HG03469 (cell line): Measurements from ENCODE around the gene CFAP20DC.
A peak's percentile ranks its signal among the peaks of the same experiment; 100 is the strongest.
"Not testable (repeated sequence)": the region's sequence is repeated elsewhere in the genome, so short reads cannot be mapped to it uniquely, and the experiment has no call there.

ENCODE experiments used
- ATAC-seq: cut with Tn5 transposase; IDR thresholded peaks from one replicate; pipeline ENCODE4 v1.9.1; 2021; ENCODE audit warnings: mild to moderate bottlenecking, moderate library complexity, moderate number of reproducible peaks; ENCODE audit not compliant: unreplicated experiment

CFAP20DC gene

GRCh38 chr3:58706395-58707167 lies 343.2 kb downstream of the CFAP20DC start:
- ATAC-seq: no peak

DNA sequence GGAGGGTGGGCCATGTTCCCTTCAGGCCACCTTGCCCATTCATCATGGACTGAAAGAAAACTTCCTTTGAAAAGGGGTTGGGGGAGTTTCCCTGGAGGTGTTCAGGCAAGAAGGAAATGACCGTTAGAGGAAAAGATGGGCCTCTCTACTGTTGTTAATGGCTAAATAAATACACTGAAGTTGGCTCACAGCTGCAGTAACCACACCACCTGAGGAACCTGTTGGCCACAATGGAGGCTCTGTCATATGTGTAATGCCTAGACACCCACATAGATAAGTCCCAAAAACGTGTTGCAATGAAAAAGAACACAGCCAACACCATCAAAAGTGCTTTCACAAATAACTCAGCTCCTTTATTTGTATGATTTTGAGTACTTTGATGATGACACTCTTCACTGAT lies 345.1 kb downstream of the CFAP20DC start:
- ATAC-seq: no peak

DNA sequence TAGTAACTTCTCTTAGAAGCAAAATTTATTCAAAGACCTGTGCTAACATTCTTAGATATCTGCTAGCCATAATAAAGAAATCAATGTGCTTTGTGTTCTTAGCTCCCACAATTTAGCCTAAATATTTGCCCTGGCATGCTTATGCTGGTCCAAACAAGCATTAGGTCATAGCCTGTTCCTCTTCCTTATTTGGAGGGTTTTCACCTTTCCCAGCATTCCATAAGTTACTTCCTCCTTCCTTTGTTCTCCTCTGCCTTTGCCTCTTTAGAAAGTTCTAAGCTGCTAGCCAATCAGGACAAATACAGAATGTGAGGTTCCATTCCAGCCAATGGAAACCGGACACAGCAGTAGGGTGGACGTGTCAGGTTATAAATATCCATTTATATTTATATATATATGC lies 345.5 kb downstream of the CFAP20DC start:
- ATAC-seq: not testable (repeated sequence)

DNA sequence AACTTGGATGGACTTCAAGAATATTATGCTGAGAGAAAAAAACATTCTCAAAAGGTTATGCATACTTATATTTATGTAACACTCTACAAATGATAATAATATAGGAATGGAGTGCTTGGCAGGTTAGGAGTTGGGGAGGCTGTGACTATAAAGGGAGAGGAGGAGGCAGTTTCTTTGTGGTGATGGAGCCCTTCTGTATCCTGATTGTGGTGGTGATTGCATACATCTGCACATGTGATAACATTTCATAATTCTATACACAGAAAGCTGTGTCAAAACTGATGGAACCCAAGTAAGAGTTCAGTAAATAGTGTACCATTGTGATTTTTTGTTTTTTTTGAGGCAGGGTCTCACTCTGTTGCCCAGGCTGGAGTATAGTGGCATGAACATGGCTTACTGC lies 351.6 kb downstream of the CFAP20DC start:
- ATAC-seq: no peak

DNA sequence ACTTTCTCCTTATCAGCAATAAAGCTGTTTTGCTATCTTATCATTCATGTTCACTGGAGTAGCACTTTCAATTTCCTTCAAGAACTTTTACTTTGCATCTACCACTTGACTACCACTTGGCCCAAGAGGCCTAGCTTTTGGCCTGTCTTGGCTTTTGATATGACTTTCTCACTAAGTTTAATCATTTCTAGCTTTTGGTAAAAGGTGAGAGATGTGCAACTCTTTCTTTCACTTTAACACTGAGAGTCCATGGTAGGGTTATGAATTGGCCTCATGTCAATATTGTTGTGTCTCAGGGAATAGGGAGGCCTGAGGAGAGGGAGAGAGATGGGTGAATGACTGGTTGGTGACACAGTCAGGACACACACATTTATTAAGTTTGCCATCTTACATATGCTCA lies 352.3 kb downstream of the CFAP20DC start:
- ATAC-seq: peak; percentile 60

DNA sequence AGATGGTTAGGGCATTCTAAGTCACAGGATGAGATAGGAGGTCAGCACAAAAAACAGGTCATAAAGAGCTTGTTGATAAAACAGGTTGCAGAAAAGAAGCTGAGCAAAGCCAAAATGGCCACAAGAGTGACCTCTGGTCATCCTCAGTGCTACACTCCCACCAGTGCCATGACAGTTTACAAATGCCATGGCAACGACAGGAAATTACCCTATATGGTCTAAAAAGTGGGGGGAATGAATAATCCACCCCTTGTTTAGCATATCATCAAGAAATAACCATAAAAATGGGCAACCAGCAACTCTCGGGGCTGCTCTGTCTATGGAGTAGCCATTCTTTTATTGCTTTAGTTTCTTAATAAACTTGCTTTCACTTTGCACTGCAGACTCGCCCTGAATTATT lies 353.0 kb downstream of the CFAP20DC start:
- ATAC-seq: not testable (repeated sequence)

GRCh38 chr3:58696093-58696492 lies 353.7 kb downstream of the CFAP20DC start:
- ATAC-seq: no peak

DNA sequence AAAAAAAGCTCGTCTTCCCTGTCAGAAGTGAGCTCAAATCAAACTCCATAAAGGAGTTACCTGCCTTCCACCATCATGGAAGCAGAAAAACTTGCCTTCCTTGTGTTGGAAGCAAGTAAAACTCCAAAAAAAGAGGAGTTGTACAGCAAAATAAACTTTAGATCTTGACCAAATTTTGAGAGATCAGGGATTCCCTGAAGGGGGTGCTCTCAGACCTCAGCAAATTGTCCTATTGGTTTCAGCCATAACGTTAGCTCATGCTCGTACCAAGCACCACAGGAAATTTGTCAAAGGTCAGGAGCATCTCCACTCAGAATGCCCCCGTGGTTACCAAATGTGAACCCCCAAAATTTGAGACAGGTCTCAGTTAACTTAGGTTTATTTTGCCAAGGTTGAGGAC lies 354.5 kb downstream of the CFAP20DC start:
- ATAC-seq: not testable (repeated sequence)

DNA sequence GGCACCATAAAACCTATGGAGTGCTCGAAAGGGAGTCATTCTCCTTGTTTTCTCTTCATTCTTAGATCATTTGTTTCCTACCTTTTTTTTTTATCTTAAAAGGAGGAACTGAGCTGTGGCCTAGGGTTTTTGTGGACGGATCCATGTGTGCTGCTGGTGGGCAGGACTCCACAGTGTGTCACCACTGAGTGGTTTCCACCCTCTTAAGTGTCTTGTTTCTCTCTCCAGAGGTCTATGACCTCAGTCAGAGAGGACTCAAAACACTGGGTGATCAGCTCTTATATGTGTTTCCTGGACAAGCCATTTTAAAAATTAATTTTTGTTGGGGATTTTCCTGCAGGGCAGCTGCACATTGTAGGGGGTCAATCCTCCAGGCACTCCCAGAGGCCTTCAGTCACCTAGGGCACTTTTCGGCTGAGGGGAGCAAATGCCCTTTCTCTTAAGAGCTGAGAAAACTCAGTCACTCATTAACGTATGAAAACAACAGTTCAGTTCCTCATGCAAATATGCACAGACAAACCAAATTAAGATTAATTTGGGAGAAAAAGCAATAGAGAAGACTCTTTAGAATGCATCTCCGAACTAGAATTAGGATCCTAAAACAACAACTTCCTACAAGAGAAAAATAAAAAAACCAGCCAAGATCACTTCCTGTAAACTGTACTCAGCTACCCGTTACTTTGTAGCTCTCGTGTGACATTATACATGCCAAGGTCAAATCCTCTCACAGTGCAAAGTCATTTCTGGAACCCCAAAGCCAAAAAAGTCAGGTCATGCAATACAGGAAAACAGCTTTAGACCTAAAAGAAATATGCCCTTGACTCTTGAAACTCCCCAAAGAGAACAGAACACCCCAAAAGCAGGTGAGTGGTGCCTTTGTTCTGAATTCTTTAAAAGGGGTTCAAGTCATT lies 355.6 kb downstream of the CFAP20DC start:
- ATAC-seq: no peak

DNA sequence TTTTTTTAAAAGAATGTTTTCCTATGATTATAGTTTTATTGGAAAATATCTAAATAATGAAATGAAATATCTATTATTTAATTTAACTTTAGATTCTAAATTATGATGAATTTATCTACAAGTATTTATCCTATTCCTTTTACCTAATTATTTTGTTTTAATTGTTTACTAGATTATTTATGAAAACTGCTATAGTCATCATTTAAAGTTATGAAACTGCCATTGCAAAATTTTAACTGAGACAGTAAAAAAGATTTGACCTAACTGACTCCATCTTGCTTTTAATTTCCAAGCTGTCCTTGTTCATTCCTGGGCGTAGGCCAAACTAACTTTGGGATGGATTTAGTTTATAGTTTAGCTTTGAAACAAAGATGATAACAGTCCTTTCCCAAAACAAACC lies 357.3 kb downstream of the CFAP20DC start:
- ATAC-seq: no peak
